GM21526 (cell line): ENCODE results near the gene SPRR2B.
"Not testable (repeated sequence)": the region's sequence is repeated elsewhere in the genome, so short reads cannot be mapped to it uniquely, and the experiment has no call there.

Experiments used
- ATAC-seq: cut with Tn5 transposase; IDR thresholded peaks from one replicate; pipeline ENCODE4 v1.9.1; 2021; ENCODE audit warnings: moderate library complexity; ENCODE audit not compliant: unreplicated experiment, low FRiP score

Gene SPRR2B

DNA sequence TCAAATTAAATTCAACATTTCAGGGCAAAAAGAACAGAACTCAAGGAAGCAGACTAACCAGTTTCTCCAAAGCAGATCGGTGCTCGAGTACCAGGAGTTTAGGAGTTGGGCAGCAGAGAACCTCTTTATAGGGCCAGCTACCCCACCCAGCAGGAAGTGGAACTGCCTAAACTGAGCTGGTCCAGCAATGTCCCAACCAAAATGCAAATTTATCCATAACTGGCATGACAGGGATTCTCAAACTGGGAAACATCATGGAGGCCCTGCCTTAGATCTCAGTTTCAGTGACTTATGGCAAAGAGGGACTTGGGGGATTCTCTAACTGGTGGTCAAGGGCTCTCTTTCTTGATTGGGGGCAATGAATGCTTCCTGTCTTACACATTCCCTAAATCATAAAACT, at the start of gene SPRR2B:
TSS of gene SPRR2B (minus strand) at position 101 of the 400 bp plus-strand sequence. CDS start 772 bp downstream, outside the sequence.
- ATAC-seq, result no peak

DNA sequence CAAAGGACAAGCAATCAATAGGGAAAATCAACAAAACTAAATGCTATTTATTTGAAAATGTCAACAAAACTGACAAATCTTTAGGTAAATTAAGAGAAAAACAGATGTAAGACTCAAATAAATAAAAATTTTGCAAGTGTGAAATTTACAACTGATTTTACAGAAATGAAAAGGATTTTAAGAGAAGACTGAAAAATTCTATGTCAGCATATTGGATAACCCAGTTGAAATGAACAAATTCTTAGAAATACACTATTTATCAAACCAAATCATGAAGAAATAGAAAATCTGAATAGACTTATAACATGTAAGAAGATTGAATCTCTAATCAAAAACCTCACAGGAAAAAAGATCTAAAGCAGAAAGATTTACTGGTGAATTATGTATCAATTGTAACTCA, 49.5 kb upstream of the SPRR2B start:
- no peak for ATAC-seq

DNA sequence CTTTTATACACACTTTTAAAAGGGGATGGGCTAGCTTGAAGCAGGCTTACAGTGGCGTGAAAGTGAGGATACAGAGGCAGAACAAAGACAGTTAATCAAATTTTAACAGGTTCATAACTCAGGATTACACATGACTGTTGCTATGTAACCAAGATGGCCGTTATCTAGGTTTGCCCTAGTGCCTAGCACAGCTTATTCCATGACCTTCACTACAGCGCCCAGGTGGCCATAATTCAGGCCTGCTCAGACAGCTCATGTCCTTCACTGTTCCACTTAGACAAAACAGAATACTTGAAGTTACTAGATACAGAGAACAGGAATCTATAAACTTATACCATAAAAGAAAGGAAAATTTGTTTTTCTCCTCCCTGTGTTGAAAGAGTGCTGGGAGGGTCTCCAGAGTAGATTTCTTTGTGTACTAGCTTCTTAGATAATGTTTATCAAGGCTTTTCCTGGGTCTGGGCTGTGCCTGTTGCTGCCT, 48.1 kb upstream of the SPRR2B start:
- ATAC-seq, result no peak

DNA sequence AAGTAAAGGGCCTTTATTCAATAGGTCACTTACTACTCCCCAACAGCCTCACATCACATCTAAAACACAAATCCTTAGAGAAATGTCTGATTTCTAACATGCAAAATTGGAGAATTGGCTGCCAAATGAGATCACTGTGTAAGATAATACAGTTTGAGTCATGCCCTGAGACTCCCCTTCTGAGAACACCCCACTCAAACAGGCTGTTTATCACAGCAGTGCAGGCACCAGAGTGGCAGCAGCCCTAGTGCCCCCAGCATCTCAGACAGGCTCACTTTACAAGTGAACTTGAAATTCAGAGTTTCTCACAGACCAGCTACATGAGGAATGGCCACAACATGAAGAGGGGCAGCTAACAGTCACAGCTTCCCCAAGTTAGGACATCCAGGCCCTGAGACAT, 43.9 kb upstream of the SPRR2B start:
- ATAC-seq, result not testable (repeated sequence)

DNA sequence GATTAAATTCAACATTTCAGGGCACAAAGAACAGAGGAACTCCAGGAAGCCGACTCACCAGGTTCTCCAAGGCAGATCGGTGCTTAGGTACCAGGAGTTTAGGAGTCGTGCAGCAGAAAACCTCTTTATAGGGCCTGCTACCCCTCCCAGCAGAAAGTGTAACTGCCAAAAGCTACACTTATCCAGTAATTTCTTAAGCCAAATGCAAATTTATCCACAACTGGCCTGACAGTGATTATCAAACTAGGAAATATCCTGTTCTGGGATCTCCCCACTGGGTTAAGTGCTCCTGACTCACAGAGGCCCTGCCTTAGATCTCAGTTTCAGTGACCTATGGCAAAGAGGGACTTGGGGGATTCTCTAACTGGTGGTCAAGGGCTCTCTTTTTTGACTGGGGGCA, 42.0 kb upstream of the SPRR2B start, which contains the start of gene SPRR2F:
TSS of gene SPRR2F (minus strand) at position 101 of the 400 bp plus-strand sequence. CDS start 783 bp downstream, outside the sequence.
- no peak for ATAC-seq

DNA sequence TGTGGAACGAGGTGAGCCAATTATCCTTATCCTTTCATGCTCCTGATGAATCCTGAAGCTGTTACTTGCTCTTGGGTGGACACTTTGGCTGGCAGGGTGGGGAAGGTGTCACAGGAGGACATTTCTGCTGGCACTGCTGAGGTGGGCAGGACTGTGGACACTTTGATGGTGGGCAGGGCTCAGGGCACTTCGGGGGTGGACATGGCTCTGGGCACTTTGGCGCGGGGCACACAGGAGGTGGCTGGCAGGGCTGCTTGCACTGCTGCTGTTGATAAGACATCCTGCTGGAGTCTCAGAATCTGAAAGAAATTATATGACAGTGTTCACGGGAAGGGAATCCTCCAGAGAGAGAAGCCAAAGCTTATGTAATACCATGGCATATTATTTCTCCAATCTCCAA, 41.0 kb upstream of the SPRR2B start:
- ATAC-seq, result not testable (repeated sequence)

DNA sequence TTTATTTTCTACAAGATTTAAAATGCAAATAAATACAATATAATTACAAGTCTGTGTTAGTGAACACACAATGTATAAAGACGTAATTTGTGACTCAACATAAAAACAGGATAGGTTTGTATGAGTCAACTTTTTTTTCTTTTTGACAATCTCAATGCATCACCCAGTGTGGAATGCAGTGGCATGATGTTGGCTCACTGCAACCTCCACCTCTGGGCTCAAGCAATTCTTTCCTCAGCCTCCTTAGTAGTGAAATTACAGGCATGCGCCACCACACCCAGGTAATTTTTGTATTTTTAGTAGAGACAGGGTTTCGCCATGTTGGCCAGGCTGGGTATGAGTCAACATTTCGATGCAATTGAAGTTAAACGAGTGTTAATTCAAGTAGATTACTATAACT, 28.8 kb upstream of the SPRR2B start:
- ATAC-seq, result no peak

DNA sequence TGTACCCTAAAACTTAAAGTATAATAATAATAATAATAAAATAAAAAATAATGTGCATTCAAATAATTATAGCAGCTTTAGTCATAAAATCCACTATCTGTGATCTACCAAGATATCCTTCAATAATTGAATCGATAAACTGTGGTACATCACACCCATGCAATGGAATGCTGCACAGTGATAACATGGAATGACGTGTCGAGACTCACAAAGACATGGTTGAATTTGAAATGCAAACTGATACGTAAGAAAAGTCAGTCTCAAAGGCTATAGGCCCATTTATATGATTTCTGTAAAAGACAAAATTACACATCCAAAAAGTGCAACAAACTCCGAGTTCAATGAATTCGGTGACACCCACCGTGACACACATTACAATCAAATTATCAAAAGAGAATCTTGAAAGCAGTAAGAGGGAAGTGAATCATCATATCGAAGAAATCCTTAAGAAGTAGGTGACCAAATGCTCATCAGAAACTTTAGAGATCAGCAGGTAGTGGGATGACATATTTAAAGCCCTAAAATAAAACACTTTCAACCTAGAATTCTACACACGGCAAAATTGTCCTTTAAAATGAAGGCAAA, 28.1 kb upstream of the SPRR2B start:
- ATAC-seq, result no peak

DNA sequence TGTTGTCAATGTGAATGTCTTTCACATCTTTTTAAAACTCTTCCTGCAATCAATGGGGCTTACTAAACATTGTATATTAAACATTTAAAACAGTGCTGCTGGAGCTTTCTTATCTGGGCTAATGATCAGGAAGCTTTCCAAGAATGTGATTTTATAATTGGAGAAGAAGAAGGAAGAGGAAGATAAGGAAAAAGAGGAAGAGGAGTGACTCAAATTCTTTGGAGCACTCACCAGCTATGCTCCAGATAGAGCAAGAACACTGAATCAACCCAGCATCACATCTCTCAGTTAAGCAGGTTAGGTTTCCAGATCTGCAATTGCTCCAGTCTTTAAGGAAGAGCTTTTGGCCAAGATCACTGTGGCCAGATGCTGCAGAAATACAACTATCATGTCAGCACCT, 24.4 kb upstream of the SPRR2B start:
- ATAC-seq, result no peak

DNA sequence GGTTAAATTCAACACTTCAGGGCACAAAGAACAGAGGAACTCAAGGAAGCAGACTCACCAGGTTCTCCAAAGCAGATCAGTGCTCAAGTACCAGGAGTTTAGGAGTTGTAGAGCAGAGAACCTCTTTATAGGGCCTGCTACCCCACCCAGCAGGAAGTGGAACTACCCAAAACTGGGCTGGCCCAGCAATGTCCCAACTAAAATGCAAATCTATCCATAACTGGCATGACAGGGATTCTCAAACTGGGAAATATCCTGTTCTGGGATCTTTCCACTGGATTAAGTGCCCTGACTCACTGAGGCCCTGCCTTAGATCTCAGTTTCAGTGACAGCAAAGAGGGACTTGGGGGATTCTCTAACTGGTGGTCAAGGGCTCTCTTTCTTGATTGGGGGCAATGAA, 23.0 kb upstream of the SPRR2B start, which contains the start of gene SPRR2E:
TSS of gene SPRR2E (minus strand) at position 101 of the 400 bp plus-strand sequence. CDS start 775 bp downstream, outside the sequence.
- no peak for ATAC-seq

DNA sequence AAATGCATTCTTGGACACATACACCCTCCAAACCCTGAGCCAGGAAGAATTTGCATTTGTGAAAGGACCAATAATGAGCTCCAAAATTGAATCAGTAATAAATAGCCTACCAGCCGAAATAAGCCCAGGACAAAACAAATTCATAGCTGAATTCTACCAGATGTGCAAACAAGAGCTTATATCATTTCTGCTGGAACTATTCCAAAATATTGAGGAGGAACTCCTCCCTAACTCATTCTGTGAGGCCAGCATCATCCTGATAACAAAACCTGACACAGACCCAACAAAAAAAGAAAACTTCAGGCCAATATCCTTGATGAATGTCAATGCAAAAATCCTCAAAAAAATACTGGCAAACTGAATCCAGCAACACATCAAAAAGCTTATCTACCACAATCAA, 16.2 kb upstream of the SPRR2B start:
- ATAC-seq, result no peak

DNA sequence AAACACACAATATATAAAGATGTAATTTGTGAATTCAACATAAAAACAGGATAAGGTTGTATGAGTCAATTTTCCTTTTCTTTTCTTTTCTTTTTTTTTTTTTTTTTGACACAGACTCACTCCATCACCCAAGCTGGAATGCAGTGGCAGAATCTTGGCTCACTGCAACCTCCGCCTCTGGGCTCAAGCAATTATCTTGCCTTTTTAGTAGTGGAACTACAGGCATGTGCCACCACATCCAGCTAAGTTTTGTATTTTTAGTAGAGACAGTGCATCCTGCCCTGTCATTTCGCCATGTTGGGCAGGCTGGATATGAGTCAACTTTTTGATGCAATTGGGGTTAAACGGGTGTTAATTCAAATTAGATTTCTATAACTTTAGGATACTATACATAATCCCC, 10.3 kb upstream of the SPRR2B start:
- no peak for ATAC-seq

DNA sequence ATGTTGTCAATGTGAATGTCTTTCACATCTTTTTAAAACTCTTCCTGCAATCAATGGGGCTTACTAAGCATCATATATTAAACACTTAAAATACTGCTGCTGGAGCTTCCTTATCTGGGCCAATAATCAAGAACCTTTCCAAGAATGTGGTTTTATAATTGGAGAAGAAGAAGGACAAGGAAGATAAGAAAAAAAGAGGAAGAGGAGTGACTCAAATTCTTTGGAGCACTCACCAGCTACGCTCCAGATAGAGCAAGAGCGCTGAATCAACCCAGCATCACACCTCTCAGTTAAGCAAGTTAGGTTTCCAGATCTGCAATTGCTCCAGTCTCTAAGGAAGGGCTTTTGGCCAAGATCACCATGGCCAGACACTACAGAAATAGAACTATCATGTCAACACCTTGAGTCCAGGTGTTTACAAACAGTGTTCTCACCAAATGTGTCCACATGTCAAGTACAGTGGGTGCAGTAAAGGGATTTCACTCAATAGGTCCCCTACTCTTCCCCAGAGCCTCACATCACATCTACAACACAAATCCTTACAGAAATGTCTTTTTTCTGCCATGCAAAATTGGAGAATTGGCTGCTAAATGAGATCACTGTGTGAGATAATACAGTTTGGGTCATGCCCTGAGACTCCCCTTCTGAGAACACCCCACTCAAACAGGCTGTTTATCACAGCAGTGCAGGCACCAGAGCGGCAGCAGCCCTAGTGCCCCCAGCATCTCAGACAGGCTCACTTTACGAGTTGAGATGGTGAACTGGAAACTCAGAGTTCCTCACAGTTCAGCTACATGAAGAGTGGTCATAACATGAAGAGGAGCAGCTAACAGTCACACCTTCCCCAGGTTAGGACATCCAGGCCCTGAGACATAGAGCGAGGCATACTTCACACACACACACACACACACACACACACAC, 1.7 kb upstream of the SPRR2B start:
- ATAC-seq, result no peak

DNA sequence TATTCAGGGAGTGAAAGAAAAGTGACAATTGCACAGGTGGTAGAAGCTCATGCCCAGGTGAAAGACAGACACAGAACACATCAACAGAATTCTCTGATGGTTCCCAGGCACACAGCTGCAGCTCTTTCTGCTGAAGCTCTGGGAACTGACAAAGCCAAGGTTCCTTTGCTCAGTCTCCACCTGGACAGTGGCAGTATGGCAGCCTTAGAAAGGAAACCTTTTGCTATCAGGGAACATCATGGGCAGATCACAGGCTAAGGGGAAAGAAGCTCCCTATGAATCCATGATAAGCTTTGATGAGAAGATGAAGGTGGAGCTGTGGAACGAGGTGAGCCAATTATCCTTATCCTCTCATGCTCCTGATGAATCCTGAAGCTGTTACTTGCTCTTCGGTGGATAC, 1.2 kb downstream of the SPRR2B start:
- no peak for ATAC-seq

DNA sequence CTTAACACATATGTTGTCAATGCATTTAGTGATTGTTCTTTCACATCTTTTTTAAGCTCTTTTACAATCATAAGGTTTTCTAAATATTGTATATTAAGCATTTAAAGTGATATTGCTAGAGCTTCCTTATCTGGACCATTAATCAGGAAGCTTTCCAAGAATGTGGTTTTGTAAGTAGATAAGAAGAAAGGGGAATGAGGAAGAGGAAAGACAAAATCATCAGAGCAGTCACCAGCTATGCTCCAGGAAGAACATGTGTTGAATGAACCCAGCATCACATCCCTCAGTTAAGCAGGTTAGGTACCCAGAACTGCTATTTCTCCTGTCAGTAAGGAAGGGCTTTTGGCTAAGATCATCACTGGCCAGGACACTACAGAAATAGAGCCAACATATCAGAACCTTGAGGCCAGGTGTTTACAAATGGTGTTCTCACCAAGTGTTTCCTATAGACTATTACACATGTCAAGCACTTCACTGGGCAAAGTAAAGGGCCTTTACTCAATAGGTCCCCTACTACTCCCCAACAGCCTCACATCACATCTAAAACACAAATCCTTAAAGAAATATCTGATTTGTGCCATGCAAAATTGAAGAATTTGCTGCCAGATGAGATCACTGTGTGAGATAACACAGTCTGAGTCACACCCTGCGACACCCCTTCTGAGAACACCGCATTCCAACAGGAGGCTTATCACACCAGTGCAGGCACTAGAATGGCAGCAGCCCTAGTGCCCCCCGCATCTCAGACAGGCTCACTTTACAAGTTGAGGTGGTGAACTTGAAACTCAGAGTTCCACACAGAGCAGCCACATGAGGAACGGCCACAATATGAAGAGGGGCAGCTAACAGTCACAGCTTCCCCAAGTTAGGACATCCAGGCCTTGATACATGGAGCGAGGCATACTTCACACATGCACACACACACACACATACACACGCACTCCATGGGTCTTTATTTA, 12.3 kb downstream of the SPRR2B start:
- ATAC-seq, result no peak

DNA sequence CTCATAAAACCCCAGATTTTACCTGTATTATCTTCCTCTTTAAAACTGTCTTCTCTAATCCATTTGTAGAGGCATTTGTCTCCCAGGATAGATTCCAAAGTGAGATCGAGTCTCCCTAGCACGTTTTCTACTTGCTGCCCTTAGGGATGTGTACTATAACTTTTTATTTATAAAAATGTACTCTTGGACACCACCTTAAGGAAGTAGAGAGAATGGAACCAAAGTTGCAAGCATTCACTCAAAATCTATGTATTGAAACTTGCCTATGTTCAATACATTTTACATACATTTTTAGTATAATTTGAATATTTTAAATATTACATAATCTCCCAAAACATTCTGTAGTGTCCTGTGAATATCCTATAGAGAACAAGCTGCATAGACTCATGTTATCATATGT, 13.3 kb downstream of the SPRR2B start:
- ATAC-seq, result no peak

DNA sequence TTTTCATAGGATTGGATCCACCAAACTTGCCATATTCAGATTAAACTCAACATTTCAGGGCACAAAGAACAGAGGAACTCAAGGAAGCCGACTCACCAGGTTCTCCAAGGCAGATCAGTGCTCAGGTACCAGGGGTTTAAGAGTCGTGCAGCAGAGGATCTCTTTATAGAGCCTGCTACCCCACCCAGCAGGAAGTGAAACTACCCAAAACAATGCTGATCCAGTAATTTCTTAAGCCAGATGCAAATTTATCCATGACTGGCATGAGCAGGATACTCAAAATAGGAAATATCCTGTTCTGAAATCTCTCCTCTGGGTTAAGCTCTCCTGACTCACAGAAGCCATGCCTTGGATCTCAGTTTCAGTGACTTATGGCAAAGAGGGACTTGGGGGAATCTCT, 14.0 kb downstream of the SPRR2B start, which contains the start of gene SPRR2A:
TSS of gene SPRR2A (minus strand) at position 138 of the 400 bp plus-strand sequence. CDS start 777 bp downstream, outside the sequence.
- ATAC-seq, result no peak

DNA sequence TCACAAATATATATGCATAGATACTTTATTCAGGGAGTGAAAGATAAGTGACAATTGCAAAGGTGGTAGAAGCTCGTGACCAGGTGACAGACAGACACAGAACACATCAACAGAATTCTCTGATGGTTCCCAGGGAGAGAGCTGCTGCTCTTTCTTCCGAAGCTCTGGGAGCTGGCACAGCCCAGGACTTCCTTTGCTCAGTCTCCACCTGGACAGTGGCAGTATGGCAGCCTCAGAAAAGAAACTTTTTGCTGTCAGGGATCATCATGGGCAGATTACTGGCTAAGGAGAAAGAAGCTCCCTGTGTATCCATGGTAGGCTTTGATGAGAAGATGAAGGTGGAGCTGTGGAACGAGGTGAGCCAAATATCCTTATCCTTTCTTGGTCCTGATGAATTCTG, 15.3 kb downstream of the SPRR2B start:
- ATAC-seq, result not testable (repeated sequence)

DNA sequence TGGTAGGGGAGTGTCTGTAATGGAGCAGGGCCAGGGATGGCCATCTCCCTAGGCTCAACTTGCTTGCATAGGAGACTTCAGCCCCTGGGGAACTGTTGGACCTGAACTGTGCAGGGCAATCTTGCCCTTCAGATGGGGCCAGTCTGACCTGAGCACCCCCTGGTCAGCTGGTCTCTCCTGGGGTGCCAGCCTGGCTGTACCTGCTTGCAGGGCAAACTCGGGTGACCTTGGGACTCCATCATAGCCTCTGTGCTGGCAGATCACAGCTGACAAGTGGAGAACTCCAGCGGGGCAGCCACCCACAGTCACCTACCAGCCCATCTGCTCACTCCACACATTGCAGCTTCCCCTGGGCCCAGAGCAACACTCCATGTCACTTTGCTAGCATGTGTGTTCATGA, 22.2 kb downstream of the SPRR2B start:
- ATAC-seq, result no peak

DNA sequence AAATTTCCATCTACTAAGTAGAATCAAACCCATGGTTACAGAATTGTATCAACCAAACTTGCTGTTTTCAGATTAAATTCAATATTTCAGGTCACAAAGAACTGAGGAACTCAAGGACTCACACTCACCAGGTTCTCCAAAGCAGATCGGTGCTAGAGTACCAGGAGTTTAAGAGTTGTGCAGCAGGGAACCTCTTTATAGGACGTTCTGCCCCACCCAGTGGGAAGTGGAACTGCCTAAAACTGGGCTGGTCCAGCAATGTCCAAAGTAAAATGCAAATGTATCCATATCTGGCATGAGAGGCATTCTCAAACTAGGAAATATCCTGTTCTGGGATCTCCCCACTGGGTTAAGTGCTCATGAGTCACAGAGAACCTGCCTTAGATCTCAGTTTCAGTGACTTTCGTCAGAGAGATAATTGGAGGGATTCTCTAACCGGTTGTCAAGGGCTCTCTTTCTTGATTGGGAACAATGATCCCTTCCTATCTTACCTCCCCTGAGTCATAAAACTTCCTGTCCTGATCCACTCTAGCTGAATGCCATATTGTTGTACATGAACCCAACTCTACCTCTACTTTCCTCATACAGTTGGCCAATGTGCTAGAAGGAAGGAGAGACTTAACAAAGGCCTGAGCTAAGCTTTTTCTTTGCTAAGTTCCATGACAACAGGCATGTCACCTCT, 30.3 kb downstream of the SPRR2B start, which contains the start of gene SPRR2D:
TSS of gene SPRR2D (minus strand) at position 171 of the 682 bp plus-strand sequence. CDS start 774 bp downstream, outside the sequence.
- ATAC-seq, result no peak
